AG09319 (cell line): Measurements from ENCODE around the gene KIF26B.

Experiments used
- DNase-seq: peaks from one replicate; pipeline ENCODE4 v3.0.0-alpha.2; 2010; ENCODE audit warnings: low read depth; ENCODE audit errors: extremely low read depth
- TF ChIP-seq, protein P1 (sequence below): IDR thresholded peaks from 2 replicates; pipeline ENCODE4 v1.5.1; 2011; ENCODE audit warnings: low read depth, mild to moderate bottlenecking, inconsistent platforms, low read length, moderate library complexity

The KIF26B gene

DNA sequence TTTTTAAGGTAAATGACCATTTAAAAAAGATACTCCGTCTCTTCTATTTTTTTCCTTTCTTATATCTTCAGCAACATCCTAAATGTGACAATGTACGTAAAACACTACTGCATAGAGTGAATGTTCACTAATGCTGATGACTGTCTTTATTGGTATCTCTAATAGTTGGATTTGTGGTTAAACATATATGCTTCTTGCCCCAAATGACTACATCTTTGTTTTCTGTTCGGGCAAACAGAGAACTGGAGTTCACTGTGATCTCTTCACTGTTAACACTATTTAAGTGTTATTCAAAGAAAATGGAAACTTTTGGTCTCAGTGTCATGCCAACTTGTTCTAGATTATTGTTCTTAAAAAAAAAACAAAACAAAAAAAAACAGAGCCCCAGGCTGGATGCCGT lies 109.4 kb downstream of the KIF26B start:
- DNase-seq: no peak
- TF ChIP-seq, protein P1, sequence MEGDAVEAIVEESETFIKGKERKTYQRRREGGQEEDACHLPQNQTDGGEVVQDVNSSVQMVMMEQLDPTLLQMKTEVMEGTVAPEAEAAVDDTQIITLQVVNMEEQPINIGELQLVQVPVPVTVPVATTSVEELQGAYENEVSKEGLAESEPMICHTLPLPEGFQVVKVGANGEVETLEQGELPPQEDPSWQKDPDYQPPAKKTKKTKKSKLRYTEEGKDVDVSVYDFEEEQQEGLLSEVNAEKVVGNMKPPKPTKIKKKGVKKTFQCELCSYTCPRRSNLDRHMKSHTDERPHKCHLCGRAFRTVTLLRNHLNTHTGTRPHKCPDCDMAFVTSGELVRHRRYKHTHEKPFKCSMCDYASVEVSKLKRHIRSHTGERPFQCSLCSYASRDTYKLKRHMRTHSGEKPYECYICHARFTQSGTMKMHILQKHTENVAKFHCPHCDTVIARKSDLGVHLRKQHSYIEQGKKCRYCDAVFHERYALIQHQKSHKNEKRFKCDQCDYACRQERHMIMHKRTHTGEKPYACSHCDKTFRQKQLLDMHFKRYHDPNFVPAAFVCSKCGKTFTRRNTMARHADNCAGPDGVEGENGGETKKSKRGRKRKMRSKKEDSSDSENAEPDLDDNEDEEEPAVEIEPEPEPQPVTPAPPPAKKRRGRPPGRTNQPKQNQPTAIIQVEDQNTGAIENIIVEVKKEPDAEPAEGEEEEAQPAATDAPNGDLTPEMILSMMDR: no peak

DNA sequence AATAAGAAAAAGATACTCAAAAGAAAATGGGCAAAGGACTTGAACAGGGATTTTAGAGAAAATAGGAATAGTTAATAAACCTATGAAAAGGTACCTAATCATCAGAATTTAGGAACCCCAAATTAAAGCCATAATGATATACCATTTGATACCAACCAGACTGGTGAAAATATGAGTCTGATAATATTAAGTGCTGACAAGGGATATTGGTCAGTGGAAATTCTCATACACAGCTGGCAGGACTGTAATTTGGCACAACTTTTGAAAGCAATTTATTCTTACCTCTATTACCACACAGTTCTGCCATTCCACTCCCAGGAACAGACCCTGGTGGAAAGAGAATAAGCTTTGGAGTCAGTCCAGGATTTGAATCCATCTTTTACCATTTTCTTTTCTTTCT lies 111.3 kb downstream of the KIF26B start:
- TF ChIP-seq, protein P1: no peak
- no peak for DNase-seq

DNA sequence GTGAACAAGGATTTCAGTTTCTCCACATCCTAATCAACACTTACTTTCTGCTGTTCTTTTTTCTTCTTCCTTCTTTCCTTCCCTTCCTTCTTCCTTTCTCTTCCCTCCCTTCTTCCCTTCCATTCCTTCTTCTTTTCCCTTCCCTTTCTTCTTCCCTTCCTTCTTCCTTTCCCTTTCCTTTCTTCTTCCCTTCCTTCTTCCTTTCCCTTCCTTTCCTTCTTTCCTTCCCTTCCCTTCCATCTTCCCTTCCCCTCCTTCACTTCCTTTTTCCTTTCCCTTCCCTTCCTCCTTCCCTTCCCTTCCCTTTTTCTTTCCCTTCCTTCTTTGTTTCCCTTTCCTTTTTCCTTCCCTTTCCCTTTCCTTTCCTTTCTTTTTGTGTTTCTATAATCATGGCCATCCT lies 115.3 kb downstream of the KIF26B start:
- TF ChIP-seq, protein P1: no peak
- no peak for DNase-seq

DNA sequence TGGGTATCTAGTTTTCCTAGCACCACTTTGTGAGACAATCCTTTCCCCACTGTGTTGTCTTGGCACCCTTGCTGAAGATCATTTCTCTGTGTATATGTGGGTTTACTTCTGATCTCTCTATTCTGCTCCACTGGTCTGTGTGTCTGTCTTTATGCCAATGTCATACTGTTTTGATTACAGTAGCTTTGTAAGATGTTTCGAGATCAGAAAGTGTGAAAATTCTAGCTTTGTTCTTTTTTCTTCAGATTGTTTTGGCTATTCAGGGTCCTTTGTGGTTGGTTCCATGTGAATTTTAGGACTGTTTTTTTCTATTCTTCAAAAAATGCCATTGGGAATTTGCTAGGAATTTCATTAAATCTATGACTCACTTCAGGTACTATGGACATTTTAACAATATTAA lies 116.2 kb downstream of the KIF26B start:
- DNase-seq: no peak
- TF ChIP-seq, protein P1: no peak

GRCh38 chr1:245272676-245273075 lies 117.9 kb downstream of the KIF26B start:
- DNase-seq: no peak
- TF ChIP-seq, protein P1: no peak

- no peak for DNase-seq
- TF ChIP-seq, protein P1: no peak
These were observed 121.7 kb downstream of the KIF26B start for GRCh38 chr1:245276445-245276844.

DNA sequence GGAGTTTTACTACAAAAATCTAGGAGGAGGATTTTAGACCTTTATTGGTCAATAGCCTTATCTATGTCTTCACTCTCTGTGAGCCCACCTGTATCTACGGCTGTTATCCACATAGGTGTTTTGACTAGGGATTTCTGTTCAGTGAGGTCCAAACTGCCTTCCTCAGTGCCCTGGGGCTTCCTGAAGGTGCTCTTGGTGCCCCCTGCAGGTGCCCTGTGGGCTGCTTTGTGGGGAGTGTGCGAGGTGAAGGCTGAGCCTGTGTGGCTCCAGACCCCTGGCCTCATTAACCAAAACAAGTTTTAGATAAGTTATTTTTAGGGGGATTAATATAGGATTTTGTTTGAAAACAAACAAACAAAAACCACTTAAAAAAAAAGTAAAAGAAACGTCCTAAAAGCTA lies 122.5 kb downstream of the KIF26B start:
- DNase-seq: no peak
- TF ChIP-seq, protein P1: peak; percentile 9
